Ovary (tissue), 3 donors: ENCODE data around the gene CPE.
"Not testable (repeated sequence)": the region's sequence is repeated elsewhere in the genome, so short reads cannot be mapped to it uniquely, and the experiment has no call there.

ENCODE experiments used
- EP300 ChIP-seq: sonication (generic); formaldehyde crosslinking; IDR thresholded peaks from one replicate; pipeline ENCODE4 v1.6.1; 2017; ENCODE audit warnings: antibody characterized with exemption
- POLR2A ChIP-seq: fragments of 450-650 bp; IDR thresholded peaks from one replicate; pipeline ENCODE4 v1.6.1; 2017; ENCODE audit warnings: antibody characterized with exemption, mild to moderate bottlenecking, moderate library complexity
- TF ChIP-seq, protein P1 (sequence below), 3 donors: fragments of 450-650 bp in 2 of 3; fragments of 200-600 bp in 1 of 3; IDR thresholded peaks; one replicate each; pipeline versions ENCODE4 v1.5.1 to v1.8.0; 2016 to 2022; ENCODE audit warnings: antibody characterized with exemption in 3 of 3, mild to moderate bottlenecking in 1 of 3
- donor health status: DM: no; HTN: no; CAD: no.

- TF ChIP-seq, protein P1, sequence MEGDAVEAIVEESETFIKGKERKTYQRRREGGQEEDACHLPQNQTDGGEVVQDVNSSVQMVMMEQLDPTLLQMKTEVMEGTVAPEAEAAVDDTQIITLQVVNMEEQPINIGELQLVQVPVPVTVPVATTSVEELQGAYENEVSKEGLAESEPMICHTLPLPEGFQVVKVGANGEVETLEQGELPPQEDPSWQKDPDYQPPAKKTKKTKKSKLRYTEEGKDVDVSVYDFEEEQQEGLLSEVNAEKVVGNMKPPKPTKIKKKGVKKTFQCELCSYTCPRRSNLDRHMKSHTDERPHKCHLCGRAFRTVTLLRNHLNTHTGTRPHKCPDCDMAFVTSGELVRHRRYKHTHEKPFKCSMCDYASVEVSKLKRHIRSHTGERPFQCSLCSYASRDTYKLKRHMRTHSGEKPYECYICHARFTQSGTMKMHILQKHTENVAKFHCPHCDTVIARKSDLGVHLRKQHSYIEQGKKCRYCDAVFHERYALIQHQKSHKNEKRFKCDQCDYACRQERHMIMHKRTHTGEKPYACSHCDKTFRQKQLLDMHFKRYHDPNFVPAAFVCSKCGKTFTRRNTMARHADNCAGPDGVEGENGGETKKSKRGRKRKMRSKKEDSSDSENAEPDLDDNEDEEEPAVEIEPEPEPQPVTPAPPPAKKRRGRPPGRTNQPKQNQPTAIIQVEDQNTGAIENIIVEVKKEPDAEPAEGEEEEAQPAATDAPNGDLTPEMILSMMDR (IDR thresholded peaks at IDR 0.05), result not testable (repeated sequence)
- TF ChIP-seq EP300, POLR2A: not testable (repeated sequence)
These were observed 36.5 kb upstream of the CPE start for GRCh38 chr4:165342340-165342739.
